ENCODE data around the gene SLC16A11. TPM values are rescaled to one million over a fixed set of nuclear protein-coding genes. Genes with fewer than 3 reads are reported as not detected.

Gene SLC16A11
- polyA plus RNA-seq, 2 of the 4 experiments (the other 2 are of a cell fraction), result not detected

DNA sequence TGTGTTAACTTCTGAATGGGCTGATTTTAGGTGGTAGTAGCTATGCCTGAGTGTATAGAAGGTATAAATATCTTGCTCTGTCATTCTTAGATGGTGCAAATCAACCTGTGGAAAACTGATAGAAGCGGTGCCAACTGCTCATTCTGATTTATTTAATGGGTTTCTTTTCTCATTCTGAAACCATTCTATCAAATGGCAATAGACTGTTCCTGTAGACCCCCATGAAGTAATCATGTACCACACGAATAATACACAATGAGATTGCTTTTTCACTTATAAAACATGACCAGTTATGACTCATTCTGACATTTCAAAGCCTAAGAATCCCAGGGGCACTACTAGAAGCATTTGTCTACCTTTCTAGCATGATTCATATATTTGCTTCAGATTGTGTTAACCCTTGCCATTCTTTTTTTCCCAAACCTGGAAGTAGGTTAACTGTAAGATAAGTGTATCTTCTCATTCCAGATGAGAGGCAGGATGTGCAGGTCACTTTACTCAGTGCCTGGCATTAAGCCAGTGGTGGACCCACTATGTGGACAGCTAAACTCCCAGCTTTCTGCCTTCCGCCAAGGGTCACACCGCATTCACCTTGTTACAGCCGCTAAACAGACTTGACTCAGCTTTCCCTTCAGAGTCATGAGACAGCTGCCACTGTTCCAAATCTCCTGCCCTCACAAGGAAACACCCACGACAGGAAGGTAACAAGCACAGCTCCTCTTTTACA lies 16.4 kb upstream of the SLC16A11 start (continued):
- TF ChIP-seq ESRRA (IDR thresholded peaks at IDR 0.05; ENCODE audit: borderline replicate concordance, low read length), result 0 out of 2 replicates have a peak, but pooled peaks have one; percentile 38

DNA sequence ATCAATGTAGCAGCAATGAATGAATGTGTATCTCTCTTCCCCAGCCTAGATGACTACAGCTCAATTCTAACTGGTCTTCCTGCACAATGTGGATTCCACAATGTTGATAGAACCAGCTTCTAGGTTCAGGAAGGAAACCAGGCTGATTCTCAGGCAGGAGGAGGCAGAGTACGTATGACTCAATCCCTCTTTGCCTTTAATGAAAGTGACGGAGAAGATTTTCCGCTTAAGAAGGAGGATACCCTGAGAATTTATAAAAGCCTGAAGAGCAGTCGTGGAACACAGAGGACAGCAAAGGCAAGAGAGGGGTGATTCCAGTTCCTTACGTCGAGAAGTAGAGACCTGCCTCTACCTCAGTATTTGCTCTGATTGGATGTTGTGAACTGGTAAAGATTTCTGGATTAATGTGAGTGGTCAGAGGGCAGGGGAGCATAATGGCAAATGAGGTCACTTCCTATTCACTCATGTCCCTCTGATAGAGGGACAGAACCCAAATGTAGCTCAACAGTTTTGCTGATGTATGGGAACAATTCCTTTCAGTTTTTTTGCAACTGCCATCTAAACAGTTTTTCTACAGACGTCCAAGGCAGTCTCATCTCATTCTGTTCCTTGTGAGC lies 15.0 kb upstream of the SLC16A11 start:
- ChIA-PET POLR2A (no interaction called here), CTCF (interaction anchor here (0.6 to 34.0 kb wide), 5 partner anchors 7 to 126 kb away, joined by 3 to 1477 read pairs (median 57); partner anchors contain the start of genes ASGR2, SLC16A11 and SLC16A13)
- FAIRE-seq (no peak), ATAC-seq (no peak), DNase-seq (ENCODE audit: low read depth in 1 of 2, low spot score in 1 of 2) (no peak)
- peaks cover 47% of the 10 kb centered on the region for H3K4me1 ChIP-seq
- TF ChIP-seq JUN (IDR thresholded peaks at IDR 0.05) (no peak), EHF (CRISPR knock-in tag; IDR thresholded peaks at IDR 0.05) (no peak), MAFK (IDR thresholded peaks at IDR 0.05; ENCODE audit: partially characterized antibody) (no peak), HEYL (CRISPR knock-in tag; IDR thresholded peaks at IDR 0.05) (no peak), CHD4 (IDR thresholded peaks at IDR 0.05; ENCODE audit: borderline replicate concordance) (no peak), CTCF (IDR thresholded peaks at IDR 0.05) (no peak), ZFP36 (IDR thresholded peaks at IDR 0.05; ENCODE audit: borderline replicate concordance, partially characterized antibody) (no peak), CEBPB (IDR thresholded peaks at IDR 0.05) (no peak), RNF2 (IDR thresholded peaks at IDR 0.05; ENCODE audit: borderline replicate concordance, low read depth) (no peak), TP53 (CRISPR knock-in tag; IDR thresholded peaks at IDR 0.05) (no peak), USF2 (IDR thresholded peaks at IDR 0.05) (no peak), FOXS1 (CRISPR knock-in tag; IDR thresholded peaks at IDR 0.05) (no peak), RCOR1 (IDR thresholded peaks at IDR 0.05; ENCODE audit: low read depth, low read length) (no peak), NPAS2 (CRISPR knock-in tag; IDR thresholded peaks at IDR 0.05; ENCODE audit: borderline replicate concordance) (no peak), HDAC2 (IDR thresholded peaks at IDR 0.05) (no peak), FOSB (CRISPR knock-in tag; IDR thresholded peaks at IDR 0.05) (no peak), KDM1A (IDR thresholded peaks at IDR 0.05; ENCODE audit: low read depth) (no peak)
- TF ChIP-seq, protein P1, sequence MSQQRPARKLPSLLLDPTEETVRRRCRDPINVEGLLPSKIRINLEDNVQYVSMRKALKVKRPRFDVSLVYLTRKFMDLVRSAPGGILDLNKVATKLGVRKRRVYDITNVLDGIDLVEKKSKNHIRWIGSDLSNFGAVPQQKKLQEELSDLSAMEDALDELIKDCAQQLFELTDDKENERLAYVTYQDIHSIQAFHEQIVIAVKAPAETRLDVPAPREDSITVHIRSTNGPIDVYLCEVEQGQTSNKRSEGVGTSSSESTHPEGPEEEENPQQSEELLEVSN (IDR thresholded peaks at IDR 0.05; ENCODE audit: borderline replicate concordance, low read depth), result no peak
- TF ChIP-seq, protein P2, sequence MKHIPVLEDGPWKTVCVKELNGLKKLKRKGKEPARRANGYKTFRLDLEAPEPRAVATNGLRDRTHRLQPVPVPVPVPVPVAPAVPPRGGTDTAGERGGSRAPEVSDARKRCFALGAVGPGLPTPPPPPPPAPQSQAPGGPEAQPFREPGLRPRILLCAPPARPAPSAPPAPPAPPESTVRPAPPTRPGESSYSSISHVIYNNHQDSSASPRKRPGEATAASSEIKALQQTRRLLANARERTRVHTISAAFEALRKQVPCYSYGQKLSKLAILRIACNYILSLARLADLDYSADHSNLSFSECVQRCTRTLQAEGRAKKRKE (CRISPR knock-in tag; IDR thresholded peaks at IDR 0.05; ENCODE audit: low read depth), result no peak
- TF ChIP-seq, protein P3, sequence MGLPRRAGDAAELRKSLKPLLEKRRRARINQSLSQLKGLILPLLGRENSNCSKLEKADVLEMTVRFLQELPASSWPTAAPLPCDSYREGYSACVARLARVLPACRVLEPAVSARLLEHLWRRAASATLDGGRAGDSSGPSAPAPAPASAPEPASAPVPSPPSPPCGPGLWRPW (IDR thresholded peaks at IDR 0.05), result no peak
- no peak overlapping the region for H3K4me3 ChIP-seq
- 0 out of 3 replicates have a peak overlapping the region, but pooled peaks have one; percentile 2 for H3K4me2 ChIP-seq
- peak overlapping the region; percentile 67 to 86 for H3K27ac ChIP-seq
- whole genome bisulfite sequencing (ENCODE audit: missing lambda C conversion rate), result 89% methylated on average over 7 of the region's 7 CpGs
- no peaks in the 10 kb centered on the region for H3K9me3 ChIP-seq
